Keratinocyte (primary cell): Measurements from ENCODE around the gene ARSB. TPM values are rescaled to one million over a fixed set of nuclear protein-coding genes. Genes with fewer than 3 reads are reported as not detected.
A peak's percentile ranks its signal among the peaks of the same experiment; 100 is the strongest.

Experiments
- DNase-seq: peaks from one replicate; pipeline ENCODE4 v3.0.0-alpha.2; 2011; ENCODE audit warnings: low read depth, missing footprints, low spot score
- FAIRE-seq: peaks from 2 replicates; lab custom pipeline; 2011; peaks lifted over from hg19 to GRCh38; lab: Jason Lieb, UNC
- H2AFZ ChIP-seq: 2 replicates; pipeline ENCODE4 v1.6.0; 2012; ENCODE audit warnings: low read length, control low read depth, inconsistent platforms; ENCODE audit not compliant: control insufficient read depth
- H3K27ac ChIP-seq: 2 replicates; pipeline ENCODE4 v1.5.1; 2011; ENCODE audit warnings: low read length; ENCODE audit not compliant: control insufficient read depth, insufficient read depth
- H3K27me3 ChIP-seq: 3 replicates; pipeline ENCODE4 v1.6.0; 2011; ENCODE audit warnings: low read length; ENCODE audit not compliant: control insufficient read depth, insufficient read depth; ENCODE audit errors: extremely low read depth
- H3K36me3 ChIP-seq, 2 experiments: 2 replicates in 1 of 2; 3 replicates in 1 of 2; pipeline ENCODE4 v1.5.1; 2011; ENCODE audit warnings: low read length in 2 of 2, mild to moderate bottlenecking in 1 of 2; ENCODE audit not compliant: control insufficient read depth in 2 of 2, insufficient read depth in 2 of 2; ENCODE audit errors: extremely low read depth in 1 of 2
- H3K4me1 ChIP-seq: 3 replicates; pipeline ENCODE4 v1.5.1; 2011; ENCODE audit warnings: low read length; ENCODE audit not compliant: control insufficient read depth, insufficient read depth; ENCODE audit errors: extremely low read depth
- H3K4me2 ChIP-seq: 3 replicates; pipeline ENCODE4 v1.6.0; 2011; ENCODE audit warnings: low read depth, low read length; ENCODE audit not compliant: control insufficient read depth, insufficient read depth; ENCODE audit errors: extremely low read depth
- H3K4me3 ChIP-seq, 3 experiments: fragments of 200-600 bp in 1 of 3; sonication (generic) in 1 of 3; 2 replicates in 2 of 3; 3 replicates in 1 of 3; pipeline ENCODE4 v1.5.1; 2011 to 2016; ENCODE audit warnings: low read length in 3 of 3, mild to moderate bottlenecking in 3 of 3, control low read depth in 2 of 3, inconsistent platforms in 1 of 3, low read depth in 1 of 3, mixed read lengths in 1 of 3, mixed run types in 1 of 3, moderate library complexity in 1 of 3; ENCODE audit not compliant: control insufficient read depth in 2 of 3, insufficient read depth in 2 of 3; ENCODE audit errors: extremely low read depth in 1 of 3
- H3K79me2 ChIP-seq: 2 replicates; pipeline ENCODE4 v1.6.0; 2012; ENCODE audit warnings: low read length; ENCODE audit not compliant: control insufficient read depth, insufficient read depth
- H3K9ac ChIP-seq: 3 replicates; pipeline ENCODE4 v1.6.0; 2011; ENCODE audit warnings: low read length; ENCODE audit not compliant: control insufficient read depth, insufficient read depth; ENCODE audit errors: extremely low read depth
- H3K9me1 ChIP-seq: 3 replicates; pipeline ENCODE4 v1.6.0; 2011; ENCODE audit warnings: low read length; ENCODE audit not compliant: control insufficient read depth, insufficient read depth; ENCODE audit errors: extremely low read depth
- H3K9me3 ChIP-seq: 2 replicates; pipeline ENCODE4 v1.5.1; 2012; ENCODE audit warnings: low read depth, low read length; ENCODE audit not compliant: control insufficient read depth
- H4K20me1 ChIP-seq: 3 replicates; pipeline ENCODE4 v1.6.0; 2011; ENCODE audit warnings: low read length; ENCODE audit not compliant: control insufficient read depth, insufficient read depth; ENCODE audit errors: extremely low read depth
- EZH2 ChIP-seq: IDR thresholded peaks from one replicate; pipeline ENCODE4 v1.6.1; 2012; ENCODE audit warnings: inconsistent platforms, mild to moderate bottlenecking, low read length, moderate library complexity
- dilution Hi-C: fragments of 300-500 bp; cut with MboI; formaldehyde crosslinking; loops from one replicate; pipeline ENCODE4 v1.7.0; 2020; ENCODE audit warnings: low sequenced_read_pairs; ENCODE audit not compliant: extremely low pct_ligation_motif_present
- polyA plus RNA-seq, 5 experiments: library from polyadenylated mRNA; depleted of rRNA in 3 of 5; stranded (reverse) in 3 of 5; stranded (forward) in 1 of 5; unstranded in 1 of 5; fragments of >200 nt; gene quantifications; 1 replicate in 1 of 5; 2 replicates in 3 of 5; 3 replicates in 1 of 5; pipeline versions ENCODE4 v1.2.1 to v1.2.3, GENCODE V29; 2011 to 2012; ENCODE audit warnings: missing spikeins in 2 of 5, low read depth in 1 of 5, low replicate concordance in 1 of 5
- TF ChIP-seq, protein P1 (sequence below), 3 experiments: IDR thresholded peaks in 1 of 3; conservative IDR thresholded peaks in 1 of 3; optimal IDR thresholded peaks in 1 of 3; 2 replicates in 2 of 3; 3 replicates in 1 of 3; pipeline versions ENCODE3 to v1.5.1; 2011; ENCODE audit warnings: low read length in 3 of 3, mild to moderate bottlenecking in 3 of 3, moderate library complexity in 2 of 3, control low read depth in 1 of 3, inconsistent platforms in 1 of 3; ENCODE audit not compliant: insufficient read depth in 2 of 3; ENCODE audit errors: extremely low read depth in 1 of 3

ARSB gene
- polyA plus RNA-seq, 1 donor (not counting 4 experiments of a cell fraction or from before 2014, with no cell fraction given), result 4.5 TPM

GRCh38 chr5:78964889-78965288, 20.2 kb downstream of the ARSB start:
- H3K9me3 ChIP-seq, result no peaks in the 10 kb centered on the region

DNA sequence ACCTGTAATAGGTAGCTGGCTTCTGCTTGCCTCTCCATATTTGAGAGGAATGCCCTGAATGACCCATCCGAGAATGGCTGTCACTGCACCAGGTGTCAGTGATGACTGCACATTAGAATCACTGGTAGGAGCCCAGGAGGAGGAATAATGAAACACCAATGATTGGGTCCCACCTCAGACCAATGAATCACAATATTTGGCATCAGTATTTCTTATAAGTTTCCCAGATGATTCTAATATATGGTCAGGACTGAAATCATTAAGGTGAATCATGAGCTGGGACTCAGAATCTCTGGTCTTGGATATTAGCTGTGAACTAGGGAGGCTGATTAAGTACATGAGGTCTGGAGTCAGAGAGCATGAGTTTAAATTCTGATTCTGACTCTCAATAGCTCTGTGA, 23.4 kb downstream of the ARSB start:
- no peaks in the 10 kb centered on the region for H3K36me3 ChIP-seq
- TF ChIP-seq, protein P1, sequence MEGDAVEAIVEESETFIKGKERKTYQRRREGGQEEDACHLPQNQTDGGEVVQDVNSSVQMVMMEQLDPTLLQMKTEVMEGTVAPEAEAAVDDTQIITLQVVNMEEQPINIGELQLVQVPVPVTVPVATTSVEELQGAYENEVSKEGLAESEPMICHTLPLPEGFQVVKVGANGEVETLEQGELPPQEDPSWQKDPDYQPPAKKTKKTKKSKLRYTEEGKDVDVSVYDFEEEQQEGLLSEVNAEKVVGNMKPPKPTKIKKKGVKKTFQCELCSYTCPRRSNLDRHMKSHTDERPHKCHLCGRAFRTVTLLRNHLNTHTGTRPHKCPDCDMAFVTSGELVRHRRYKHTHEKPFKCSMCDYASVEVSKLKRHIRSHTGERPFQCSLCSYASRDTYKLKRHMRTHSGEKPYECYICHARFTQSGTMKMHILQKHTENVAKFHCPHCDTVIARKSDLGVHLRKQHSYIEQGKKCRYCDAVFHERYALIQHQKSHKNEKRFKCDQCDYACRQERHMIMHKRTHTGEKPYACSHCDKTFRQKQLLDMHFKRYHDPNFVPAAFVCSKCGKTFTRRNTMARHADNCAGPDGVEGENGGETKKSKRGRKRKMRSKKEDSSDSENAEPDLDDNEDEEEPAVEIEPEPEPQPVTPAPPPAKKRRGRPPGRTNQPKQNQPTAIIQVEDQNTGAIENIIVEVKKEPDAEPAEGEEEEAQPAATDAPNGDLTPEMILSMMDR (optimal IDR thresholded peaks at IDR 0.05 in 1 of 3, IDR thresholded peaks at IDR 0.05 in 1 of 3, conservative IDR thresholded peaks at IDR 0.05 in 1 of 3; ENCODE audit: extremely low read depth in 1 of 3, insufficient read depth in 2 of 3, low read length in 3 of 3), result no peak
- no peak for TF ChIP-seq EZH2
- H3K4me3 ChIP-seq, result no peak overlapping the region
- H3K27me3 ChIP-seq, result no peaks in the 10 kb centered on the region
- H3K79me2 ChIP-seq, result no peaks in the 10 kb centered on the region
- FAIRE-seq (no peak), DNase-seq (no peak)
- no peaks in the 10 kb centered on the region for H4K20me1 ChIP-seq
- no peak overlapping the region for H3K4me2 ChIP-seq
- H2AFZ ChIP-seq, result no peak overlapping the region
- no peaks in the 10 kb centered on the region for H3K4me1 ChIP-seq
- H3K9ac ChIP-seq, result no peak overlapping the region
- H3K9me3 ChIP-seq, result no peaks in the 10 kb centered on the region
- H3K27ac ChIP-seq, result no peak overlapping the region
- H3K9me1 ChIP-seq, result no peaks in the 10 kb centered on the region
- dilution Hi-C loops, result no loop called here

More at GRCh38 chr5:78964889-78965288, 20.2 kb downstream of the ARSB start:
- H3K9me1 ChIP-seq, result no peaks in the 10 kb centered on the region
- no peak overlapping the region for H3K9ac ChIP-seq
- no peak overlapping the region for H3K4me3 ChIP-seq
- no peak overlapping the region for H3K27ac ChIP-seq
- TF ChIP-seq, protein P1 (optimal IDR thresholded peaks at IDR 0.05 in 1 of 3, IDR thresholded peaks at IDR 0.05 in 1 of 3, conservative IDR thresholded peaks at IDR 0.05 in 1 of 3; ENCODE audit: extremely low read depth in 1 of 3, insufficient read depth in 2 of 3, low read length in 3 of 3), result peak in 2 of 3 experiments; percentile 27 to 41
- no peak for TF ChIP-seq EZH2
- dilution Hi-C loops, result no loop called here
- H3K27me3 ChIP-seq, result no peaks in the 10 kb centered on the region
- no peaks in the 10 kb centered on the region for H3K4me1 ChIP-seq
- FAIRE-seq (peak; percentile 43), DNase-seq (no peak)
- no peak overlapping the region for H3K4me2 ChIP-seq
- no peaks in the 10 kb centered on the region for H3K79me2 ChIP-seq
- H2AFZ ChIP-seq, result no peak overlapping the region
- H4K20me1 ChIP-seq, result no peaks in the 10 kb centered on the region
- no peaks in the 10 kb centered on the region for H3K36me3 ChIP-seq
